GM18868 (cell line): ENCODE results near the gene SLC16A2.
A peak's percentile ranks its signal among the peaks of the same experiment; 100 is the strongest.

Source experiments
- ATAC-seq: cut with Tn5 transposase; IDR thresholded peaks from one replicate; pipeline ENCODE4 v1.9.1; 2021; ENCODE audit warnings: mild to moderate bottlenecking, moderate library complexity; ENCODE audit not compliant: unreplicated experiment

SLC16A2 gene

DNA sequence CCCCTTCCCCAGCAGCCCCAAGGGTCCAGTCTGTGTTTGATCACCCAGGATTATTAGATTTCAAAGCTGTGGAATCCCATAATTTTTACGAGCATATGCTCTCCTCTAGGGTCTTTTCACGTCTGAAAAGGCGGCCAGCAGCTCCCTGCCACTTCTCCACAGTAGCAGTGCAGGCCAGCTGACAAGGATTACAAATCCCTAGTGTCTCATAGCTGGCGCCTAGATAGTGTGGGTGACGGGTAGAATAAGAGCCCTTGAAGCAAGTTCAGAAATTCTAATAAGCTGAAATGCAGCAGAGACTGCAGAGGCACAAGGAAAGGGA lies 113.8 kb downstream of the SLC16A2 start:
- ATAC-seq, result no peak

DNA sequence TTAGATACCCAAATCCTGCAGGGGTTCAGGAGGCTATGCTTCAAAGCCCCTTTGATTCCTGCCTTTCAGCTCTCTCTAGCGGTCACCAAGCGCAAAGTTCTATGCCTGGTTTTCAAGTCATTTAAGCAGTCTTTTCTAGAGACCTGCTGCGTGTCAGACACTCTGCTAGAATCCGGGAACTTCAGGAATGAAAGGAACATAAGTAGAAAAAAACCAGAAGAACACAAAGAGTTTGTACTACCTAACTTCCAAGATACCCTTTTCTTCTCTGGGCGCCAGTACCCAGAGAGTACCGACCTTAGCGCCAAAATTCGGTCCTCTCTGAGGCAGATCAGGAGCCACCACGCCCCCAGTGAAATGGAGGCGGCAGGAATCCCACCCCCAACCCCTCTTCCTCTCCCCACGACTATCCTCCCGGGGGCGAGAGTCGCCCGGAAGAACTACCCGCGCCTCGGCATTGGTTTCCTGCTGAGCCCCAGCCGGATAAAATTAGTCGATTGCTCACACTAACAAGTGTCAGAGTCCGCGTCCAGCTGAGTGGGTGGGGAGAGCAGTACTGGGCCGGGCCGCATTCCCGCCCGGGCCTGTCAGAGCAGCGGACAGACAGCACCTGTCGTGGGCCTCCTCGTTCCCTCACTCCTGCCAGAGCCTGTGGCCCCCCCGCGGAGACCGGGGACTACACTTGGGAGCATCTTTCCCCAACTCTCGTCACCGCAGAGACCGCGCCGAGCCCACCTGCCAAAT lies 114.3 kb downstream of the SLC16A2 start:
- ATAC-seq, result peak; percentile 43

DNA sequence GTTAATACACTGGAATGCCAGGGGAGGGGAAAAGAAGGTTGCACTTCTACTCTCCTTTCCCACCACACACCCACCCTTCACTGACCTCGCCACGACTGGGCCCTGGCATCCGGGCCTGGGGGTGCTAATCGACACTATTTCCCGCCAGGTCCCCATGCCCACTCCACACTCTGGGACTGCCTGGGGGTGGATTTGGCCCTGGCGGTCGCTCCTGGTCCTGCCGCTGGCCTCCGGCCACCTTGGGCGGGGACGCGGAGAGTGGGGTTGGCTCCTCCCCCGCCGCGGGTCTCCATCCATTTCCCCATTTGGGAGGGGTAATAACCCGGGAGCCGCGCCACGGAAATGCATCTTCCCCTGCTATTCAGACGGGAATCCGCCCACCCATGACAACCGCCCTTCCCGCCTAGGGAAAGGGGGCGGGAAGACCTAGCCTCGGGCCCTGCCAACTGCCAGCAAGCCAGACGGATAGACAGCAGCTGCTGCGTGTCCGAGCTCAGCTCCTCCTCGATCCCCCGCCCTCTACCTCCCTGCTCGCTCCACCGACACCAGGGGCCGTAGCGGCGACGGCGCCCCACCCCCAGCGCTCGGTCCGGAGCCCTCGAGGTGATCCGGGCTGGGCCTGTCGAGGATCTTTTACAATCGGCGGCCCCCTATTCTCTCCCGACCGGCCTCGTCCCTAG lies 115.0 kb downstream of the SLC16A2 start:
- peak; percentile 49 for ATAC-seq

DNA sequence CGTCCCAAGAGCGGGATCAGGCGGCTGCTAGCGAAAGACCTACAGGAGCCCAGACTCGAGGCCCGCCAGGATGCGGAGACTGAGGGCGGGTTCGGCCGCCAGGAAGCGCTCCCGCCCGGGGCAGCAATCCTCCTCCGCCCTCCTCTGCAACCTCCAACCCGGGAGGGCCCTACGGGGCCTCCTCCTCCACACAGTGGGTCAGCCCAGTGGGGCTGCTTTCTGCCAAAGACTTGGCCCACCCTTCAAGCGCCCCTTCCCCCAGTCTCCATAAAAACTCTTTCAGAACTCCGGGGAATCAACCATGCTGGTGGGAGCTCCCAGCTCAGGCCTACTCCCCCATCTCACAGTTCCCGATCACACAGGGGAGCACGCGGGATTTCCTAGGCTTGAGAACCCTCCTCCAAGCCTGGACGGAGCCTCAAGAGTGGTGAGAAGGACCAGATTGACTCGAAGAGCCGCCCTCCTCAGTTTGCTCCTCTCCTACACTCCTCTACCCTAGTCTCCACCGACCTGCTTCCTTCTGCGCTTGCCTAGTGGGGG lies 115.6 kb downstream of the SLC16A2 start:
- peak; percentile 35 for ATAC-seq

DNA sequence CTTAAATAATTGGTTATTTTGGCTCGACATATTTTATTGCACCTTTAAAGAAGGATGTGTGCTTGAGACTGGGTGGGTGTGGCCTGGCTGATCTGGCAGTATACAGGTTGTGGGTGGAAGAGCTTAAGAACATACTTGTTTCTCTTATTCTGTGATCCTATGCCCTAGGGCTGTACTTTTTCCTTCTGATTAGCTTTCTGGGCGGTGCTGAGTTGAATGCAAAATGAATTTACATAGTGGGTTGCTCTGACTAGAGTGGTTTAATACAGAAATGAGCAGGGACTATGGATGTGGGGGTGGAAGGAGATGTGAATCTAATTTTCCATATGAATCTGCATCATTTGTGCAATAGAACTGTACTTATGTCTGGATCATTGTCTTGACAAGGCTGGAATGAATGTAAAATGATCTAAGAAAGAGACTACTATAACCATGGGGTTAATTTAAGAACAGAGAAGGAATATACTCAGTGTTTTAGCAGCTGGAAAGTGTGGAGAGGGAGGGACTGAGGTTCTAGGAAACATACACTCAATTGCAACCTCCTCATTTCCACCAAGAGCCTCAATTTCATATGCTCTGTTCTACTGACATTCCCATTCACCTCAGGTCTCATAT lies 119.4 kb downstream of the SLC16A2 start:
- no peak for ATAC-seq

DNA sequence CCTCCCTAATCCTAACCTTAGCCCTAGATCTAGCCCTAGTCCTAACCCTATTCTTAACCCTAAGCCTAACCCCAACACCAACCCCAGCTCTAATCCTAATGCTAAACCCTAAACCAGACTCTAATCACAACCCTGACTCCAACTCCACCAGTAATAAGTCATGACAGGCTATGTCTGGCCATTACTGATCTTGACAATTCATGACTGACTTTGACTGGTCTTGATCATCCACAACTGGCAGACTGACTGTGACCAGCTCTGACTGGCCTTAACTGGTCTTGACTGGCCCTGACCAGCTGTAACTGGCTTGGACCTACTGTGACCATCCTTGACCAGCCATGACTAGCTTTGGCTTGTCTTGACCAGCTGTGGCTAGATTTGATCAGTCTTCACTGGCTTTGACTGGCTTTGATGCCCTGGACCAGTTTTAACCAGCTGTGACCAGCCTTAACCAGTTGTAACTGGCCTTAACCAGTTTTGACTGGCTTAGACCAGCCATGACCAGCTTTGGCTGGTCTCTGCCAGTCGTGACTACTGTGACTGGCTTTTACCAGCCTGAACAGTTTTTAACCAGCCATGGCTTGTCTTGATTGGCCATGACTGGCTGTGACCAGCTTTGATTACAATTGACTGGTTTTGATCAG lies 124.7 kb downstream of the SLC16A2 start:
- no peak for ATAC-seq

DNA sequence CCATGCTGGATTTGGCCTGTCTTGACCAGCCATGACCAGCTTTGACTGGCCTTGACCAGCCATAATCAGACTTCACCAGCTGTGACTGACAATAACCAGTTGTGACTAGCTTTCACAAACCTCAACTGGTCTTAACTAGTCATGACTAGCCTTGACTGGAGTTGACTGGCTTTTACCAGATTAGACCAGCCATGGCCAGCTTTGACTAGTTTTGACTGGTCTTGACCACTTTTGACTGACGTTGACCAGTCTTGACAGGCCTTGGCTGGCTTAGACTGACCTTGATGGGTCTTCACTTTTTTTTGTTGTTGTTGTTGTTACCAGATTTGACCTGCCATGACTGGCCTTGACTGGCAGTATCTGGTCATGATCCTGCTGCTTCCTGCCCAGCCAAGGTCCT lies 125.7 kb downstream of the SLC16A2 start:
- ATAC-seq, result no peak

DNA sequence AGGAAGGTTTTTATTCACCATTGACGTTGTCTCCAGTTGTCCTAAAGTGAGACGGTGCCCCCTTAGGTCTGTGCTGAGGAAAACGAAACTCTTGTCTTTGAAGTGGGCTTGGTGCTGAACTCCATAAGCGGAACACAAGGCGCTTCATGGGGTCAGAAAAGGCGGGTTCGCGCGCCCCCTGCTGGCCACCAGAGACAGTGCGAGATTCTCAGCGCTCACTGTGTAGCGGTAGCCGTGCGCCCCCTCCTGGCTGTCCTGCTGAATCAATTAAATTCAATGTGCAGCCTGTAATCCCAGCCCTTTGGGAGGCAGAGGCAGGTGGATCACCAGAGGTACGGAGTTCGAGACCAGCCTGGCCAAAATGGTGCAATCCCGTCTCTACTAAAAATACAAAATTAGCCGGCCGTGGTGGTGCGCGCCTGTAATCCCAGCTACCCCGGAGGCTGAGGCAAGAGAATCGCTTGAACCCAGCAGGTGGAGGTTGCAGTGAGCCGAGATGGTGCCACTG lies 129.1 kb downstream of the SLC16A2 start:
- peak; percentile 92 for ATAC-seq

DNA sequence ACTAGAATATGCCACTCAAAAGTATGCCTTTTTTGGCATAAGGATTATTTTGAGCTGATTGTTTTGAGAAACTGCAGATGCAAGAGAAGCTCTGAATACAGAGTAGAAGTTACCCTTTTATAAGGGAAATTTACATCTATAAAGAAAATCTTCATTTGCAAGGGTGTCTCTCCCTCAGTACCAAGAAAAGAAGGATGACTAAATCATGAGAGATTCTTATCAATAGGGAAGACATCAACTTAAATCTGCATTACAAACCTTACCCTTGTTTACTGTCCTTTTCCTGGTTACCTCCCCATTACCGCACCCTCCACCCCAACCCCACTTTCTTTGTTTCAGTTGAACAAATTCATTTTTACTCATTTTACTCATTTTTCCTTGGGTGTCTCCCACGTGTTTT lies 130.6 kb downstream of the SLC16A2 start:
- ATAC-seq, result no peak

DNA sequence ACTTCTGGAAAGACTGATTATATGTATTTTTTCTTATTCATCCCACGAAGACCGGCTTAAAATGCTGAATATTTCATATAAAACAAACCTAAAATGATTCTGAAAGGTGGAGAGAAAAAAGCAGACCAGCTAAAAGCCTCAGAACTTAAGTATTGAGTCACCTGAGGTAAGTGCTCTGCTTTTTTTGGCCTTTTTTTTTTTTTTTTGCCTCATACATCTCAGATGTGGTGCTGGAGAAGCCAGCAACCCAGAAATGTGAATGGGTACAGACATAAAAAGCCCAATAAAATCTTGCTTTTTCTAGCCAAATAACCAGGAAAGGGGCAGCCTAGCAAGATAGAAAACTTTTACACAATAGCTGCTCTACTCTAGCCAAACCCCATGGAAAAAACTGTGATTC lies 136.1 kb downstream of the SLC16A2 start:
- no peak for ATAC-seq

DNA sequence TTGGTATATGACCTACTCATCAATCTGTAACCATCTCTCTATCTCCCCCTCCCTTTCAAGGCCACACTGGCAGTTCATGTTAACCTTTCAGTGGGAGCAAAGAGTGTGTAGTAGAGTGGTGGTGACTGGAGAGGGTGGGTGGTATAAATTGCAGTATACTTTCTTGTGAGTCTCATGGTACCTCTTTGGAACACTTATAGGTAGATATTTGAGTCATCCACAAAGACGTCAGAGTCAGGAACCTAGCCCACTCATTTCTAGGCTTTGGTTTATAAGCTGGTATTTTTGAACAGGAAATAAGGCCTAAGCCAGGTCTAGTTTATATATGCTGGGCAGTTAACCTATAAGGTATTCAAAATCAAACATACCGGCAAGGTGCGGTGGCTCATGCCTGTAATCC lies 156.8 kb downstream of the SLC16A2 start:
- peak; percentile 72 for ATAC-seq

DNA sequence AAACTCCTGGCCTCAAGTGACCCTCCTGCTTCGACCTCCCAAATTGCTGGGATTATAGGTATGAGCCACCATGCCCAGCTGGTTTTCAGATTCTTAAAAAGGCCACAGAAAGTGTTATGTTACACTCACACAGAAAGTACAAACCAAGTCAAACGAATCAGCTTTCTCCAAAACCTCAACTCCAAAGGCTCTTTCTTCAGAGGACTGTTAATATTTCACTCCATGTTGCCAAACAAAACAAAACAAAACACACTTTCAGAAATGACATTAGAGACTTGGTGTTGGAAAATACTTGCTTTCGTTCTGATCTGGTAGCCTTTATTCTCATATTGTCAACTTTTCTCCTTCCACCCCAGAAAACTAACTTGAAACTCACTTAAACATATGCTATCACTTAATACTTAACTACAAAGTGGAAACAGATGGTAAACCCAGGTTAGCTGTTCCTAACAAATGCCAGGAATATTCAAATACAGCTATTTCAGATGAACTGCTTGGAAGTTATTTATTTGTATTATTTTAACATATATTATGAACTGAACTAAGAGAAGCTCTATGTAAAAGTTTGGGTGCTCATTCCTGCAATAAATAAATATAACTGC lies 158.4 kb downstream of the SLC16A2 start:
- no peak for ATAC-seq
